Measurements from ENCODE around the gene SLC22A15.
"Not testable (repeated sequence)": the region's sequence is repeated elsewhere in the genome, so short reads cannot be mapped to it uniquely, and the experiment has no call there.

Gene SLC22A15

DNA sequence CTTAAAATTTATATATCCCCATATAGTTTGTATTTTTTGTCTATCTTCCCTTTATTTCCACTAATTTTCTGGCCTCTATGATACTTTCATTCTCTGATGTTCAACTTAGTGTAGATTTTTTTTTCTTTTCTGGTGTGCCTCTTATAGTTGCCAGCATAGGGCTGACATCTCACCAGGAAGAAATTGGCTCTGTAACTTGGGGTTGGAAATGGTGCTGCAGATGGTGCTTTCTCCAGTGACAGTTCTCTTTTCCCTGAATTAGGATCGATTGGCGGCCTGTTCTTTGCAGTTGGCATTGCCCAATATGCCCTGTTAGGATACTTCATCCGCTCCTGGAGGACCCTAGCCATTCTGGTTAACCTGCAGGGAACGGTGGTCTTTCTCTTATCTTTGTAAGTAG, 50.3 kb downstream of the SLC22A15 start:
- Histone ChIP-seq H3K4me3 (ENCODE audit: low read depth in 1 of 2, low read length in 2 of 2) (no peak overlapping the region), H3K9ac (ENCODE audit: low read depth in 1 of 2, low read length in 2 of 2) (no peak overlapping the region), H3K27me3 (ENCODE audit: control insufficient read depth in 1 of 2, insufficient read depth in 2 of 2, low read length in 2 of 2) (no peaks in the 10 kb centered on the region), H3K4me1 (ENCODE audit: control insufficient read depth in 1 of 2, insufficient read depth in 2 of 2, low read length in 2 of 2) (no peaks in the 10 kb centered on the region), H3K27ac (ENCODE audit: low read depth, low read length) (no peak overlapping the region), H3K36me3 (ENCODE audit: control insufficient read depth in 1 of 2, insufficient read depth in 2 of 2, low read length in 2 of 2) (no peaks in the 10 kb centered on the region), H3K9me3 (ENCODE audit: control insufficient read depth in 1 of 2, low read length in 2 of 2) (no peaks in the 10 kb centered on the region)

DNA sequence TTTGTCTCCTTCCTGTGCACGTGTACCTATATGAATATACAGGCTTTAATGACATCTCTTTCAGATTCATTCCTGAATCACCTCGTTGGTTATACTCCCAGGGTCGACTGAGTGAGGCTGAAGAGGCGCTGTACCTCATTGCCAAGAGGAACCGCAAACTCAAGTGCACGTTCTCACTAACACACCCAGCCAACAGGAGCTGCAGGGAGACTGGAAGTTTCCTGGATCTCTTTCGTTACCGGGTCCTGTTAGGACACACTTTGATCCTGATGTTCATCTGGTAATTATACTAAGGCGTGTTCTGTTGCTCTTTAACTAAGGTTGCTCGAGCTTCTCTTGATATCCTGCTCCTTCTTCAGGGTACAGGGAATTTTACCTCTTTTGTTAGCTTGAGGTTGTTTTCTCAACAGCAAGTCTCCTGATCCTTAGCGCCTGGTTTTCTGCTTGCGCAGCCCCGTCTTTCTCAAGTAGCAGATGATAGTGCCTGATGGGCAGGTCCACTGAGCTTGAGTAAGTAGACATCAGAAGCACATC, 55.1 kb downstream of the SLC22A15 start:
- Histone ChIP-seq H3K27ac (ENCODE audit: low read depth, low read length) (no peak overlapping the region), H3K36me3 (ENCODE audit: control insufficient read depth in 1 of 2, insufficient read depth in 2 of 2, low read length in 2 of 2) (peaks cover 3% of the 10 kb centered on the region in 2 donors), H3K4me1 (ENCODE audit: control insufficient read depth in 1 of 2, insufficient read depth in 2 of 2, low read length in 2 of 2) (no peaks in the 10 kb centered on the region), H3K4me3 (ENCODE audit: low read depth in 1 of 2, low read length in 2 of 2) (peak overlapping the region in 1 of 2 donors; percentile 4), H3K27me3 (ENCODE audit: control insufficient read depth in 1 of 2, insufficient read depth in 2 of 2, low read length in 2 of 2) (no peaks in the 10 kb centered on the region), H3K9ac (ENCODE audit: low read depth in 1 of 2, low read length in 2 of 2) (no peak overlapping the region), H3K9me3 (ENCODE audit: control insufficient read depth in 1 of 2, low read length in 2 of 2) (no peaks in the 10 kb centered on the region)

DNA sequence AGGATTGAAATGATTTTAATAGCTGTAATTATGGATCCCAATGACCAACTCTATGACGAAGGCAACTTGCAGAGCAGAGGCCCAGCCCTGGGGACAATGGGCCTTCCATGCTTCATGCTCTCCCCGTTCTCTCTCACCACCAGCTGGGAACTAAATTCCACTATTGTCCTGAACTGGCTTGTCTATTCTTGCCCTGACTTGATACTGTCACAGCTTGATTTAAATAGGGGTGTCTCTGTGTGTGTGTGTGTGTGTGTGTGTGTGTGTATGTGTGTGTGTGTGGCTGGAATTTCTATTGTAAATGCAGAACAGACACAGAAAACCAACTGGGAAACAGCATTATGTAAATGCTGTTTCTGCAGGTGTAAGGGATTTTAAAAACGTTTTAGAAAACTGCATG, 57.0 kb downstream of the SLC22A15 start:
- Histone ChIP-seq H3K9me3 (ENCODE audit: control insufficient read depth in 1 of 2, low read length in 2 of 2) (no peaks in the 10 kb centered on the region), H3K27me3 (ENCODE audit: control insufficient read depth in 1 of 2, insufficient read depth in 2 of 2, low read length in 2 of 2) (no peaks in the 10 kb centered on the region), H3K27ac (ENCODE audit: low read depth, low read length) (no peak overlapping the region), H3K9ac (ENCODE audit: low read depth in 1 of 2, low read length in 2 of 2) (no peak overlapping the region), H3K36me3 (ENCODE audit: control insufficient read depth in 1 of 2, insufficient read depth in 2 of 2, low read length in 2 of 2) (peaks cover 3% of the 10 kb centered on the region in 2 donors), H3K4me3 (ENCODE audit: low read depth in 1 of 2, low read length in 2 of 2) (no peak overlapping the region), H3K4me1 (ENCODE audit: control insufficient read depth in 1 of 2, insufficient read depth in 2 of 2, low read length in 2 of 2) (no peaks in the 10 kb centered on the region)

DNA sequence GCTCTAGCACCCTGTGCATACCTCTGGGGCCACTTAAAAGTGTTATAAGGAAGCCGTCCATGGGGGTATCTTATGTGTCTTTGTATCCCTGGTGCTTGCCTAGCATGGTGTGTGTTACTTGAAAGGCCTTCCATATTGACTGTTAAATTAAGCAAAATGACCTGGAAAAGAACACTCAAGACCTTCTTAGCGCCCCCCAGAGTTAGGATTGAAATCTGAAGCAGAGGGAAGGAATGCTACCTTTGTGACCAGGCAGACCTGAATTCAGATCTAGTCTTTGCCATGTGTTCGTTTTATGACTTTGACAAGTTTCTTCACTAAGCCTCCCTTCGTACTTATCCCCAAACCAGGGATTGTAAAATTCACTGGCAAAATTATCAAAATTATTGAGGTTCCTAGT, 59.9 kb downstream of the SLC22A15 start:
- H3K9ac ChIP-seq (ENCODE audit: low read depth in 1 of 2, low read length in 2 of 2) = no peak overlapping the region
- H3K4me1 ChIP-seq (ENCODE audit: control insufficient read depth in 1 of 2, insufficient read depth in 2 of 2, low read length in 2 of 2) = no peaks in the 10 kb centered on the region
- H3K36me3 ChIP-seq (ENCODE audit: control insufficient read depth in 1 of 2, insufficient read depth in 2 of 2, low read length in 2 of 2) = peaks cover 3% of the 10 kb centered on the region in 2 donors
- no peak overlapping the region for H3K27ac ChIP-seq (ENCODE audit: low read depth, low read length)
- no peak overlapping the region for H3K4me3 ChIP-seq (ENCODE audit: low read depth in 1 of 2, low read length in 2 of 2)
- H3K9me3 ChIP-seq (ENCODE audit: control insufficient read depth in 1 of 2, low read length in 2 of 2) = no peaks in the 10 kb centered on the region
- no peaks in the 10 kb centered on the region for H3K27me3 ChIP-seq (ENCODE audit: control insufficient read depth in 1 of 2, insufficient read depth in 2 of 2, low read length in 2 of 2)

GRCh38 chr1:116038679-116039078, 62.4 kb downstream of the SLC22A15 start:
- no peaks in the 10 kb centered on the region for H3K27me3 ChIP-seq (ENCODE audit: control insufficient read depth in 1 of 2, insufficient read depth in 2 of 2, low read length in 2 of 2)
- H3K36me3 ChIP-seq (ENCODE audit: control insufficient read depth in 1 of 2, insufficient read depth in 2 of 2, low read length in 2 of 2) = peaks cover 3% of the 10 kb centered on the region in 2 donors
- H3K9ac ChIP-seq (ENCODE audit: low read depth in 1 of 2, low read length in 2 of 2) = no peak overlapping the region

DNA sequence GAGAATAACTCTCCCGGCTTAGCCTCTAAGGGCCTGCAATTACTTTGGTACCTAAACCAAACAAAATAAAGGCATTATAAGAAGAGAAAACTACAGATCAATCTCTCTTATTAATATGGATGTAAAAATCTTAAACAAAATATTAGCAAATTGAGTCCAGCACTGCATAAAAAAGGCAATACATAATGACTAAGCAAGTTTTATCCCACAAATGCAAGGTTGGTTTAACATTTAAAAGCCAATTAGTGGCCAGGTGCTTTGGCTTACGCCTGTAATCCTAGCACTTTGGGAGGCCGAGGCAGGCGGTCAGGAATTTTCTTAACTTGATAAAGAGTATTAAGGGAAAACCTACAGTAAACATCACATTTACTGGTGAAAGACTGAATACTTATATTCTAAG, 67.8 kb downstream of the SLC22A15 start:
- H3K27ac ChIP-seq (ENCODE audit: low read depth, low read length) = no peak overlapping the region
- H3K36me3 ChIP-seq (ENCODE audit: control insufficient read depth in 1 of 2, insufficient read depth in 2 of 2, low read length in 2 of 2) = no peaks in the 10 kb centered on the region
- no peaks in the 10 kb centered on the region for H3K27me3 ChIP-seq (ENCODE audit: control insufficient read depth in 1 of 2, insufficient read depth in 2 of 2, low read length in 2 of 2)
- no peaks in the 10 kb centered on the region for H3K9me3 ChIP-seq (ENCODE audit: control insufficient read depth in 1 of 2, low read length in 2 of 2)
- H3K9ac ChIP-seq (ENCODE audit: low read depth in 1 of 2, low read length in 2 of 2) = no peak overlapping the region
- no peaks in the 10 kb centered on the region for H3K4me1 ChIP-seq (ENCODE audit: control insufficient read depth in 1 of 2, insufficient read depth in 2 of 2, low read length in 2 of 2)
- no peak overlapping the region for H3K4me3 ChIP-seq (ENCODE audit: low read depth in 1 of 2, low read length in 2 of 2)

More at GRCh38 chr1:116038679-116039078, 62.4 kb downstream of the SLC22A15 start:
- Histone ChIP-seq H3K4me3 (ENCODE audit: low read depth in 1 of 2, low read length in 2 of 2) (no peak overlapping the region), H3K9me3 (ENCODE audit: control insufficient read depth in 1 of 2, low read length in 2 of 2) (no peaks in the 10 kb centered on the region), H3K4me1 (ENCODE audit: control insufficient read depth in 1 of 2, insufficient read depth in 2 of 2, low read length in 2 of 2) (no peaks in the 10 kb centered on the region), H3K27ac (ENCODE audit: low read depth, low read length) (no peak overlapping the region)

DNA sequence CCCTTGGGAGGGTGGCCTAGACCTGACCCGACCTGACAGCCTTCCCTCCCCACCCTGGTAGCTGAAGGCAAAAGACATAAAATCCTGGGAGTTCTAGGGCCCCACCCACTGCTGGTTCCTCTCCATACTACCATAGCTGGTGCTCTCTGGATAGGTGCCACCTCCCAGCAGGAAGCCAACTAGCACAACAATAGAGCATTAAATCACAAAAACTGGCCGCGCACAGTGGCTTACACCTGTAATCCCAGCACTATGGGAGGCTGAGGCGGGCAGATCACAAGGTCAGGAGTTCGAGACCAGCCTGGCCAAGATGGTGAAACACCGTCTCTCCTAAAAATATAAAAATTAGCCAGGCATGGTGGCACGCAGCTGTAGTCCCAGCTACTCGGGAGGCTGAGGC, 70.6 kb downstream of the SLC22A15 start:
- H3K36me3 ChIP-seq (ENCODE audit: control insufficient read depth in 1 of 2, insufficient read depth in 2 of 2, low read length in 2 of 2); H3K4me1 ChIP-seq (ENCODE audit: control insufficient read depth in 1 of 2, insufficient read depth in 2 of 2, low read length in 2 of 2); H3K9ac ChIP-seq (ENCODE audit: low read depth in 1 of 2, low read length in 2 of 2); H3K27me3 ChIP-seq (ENCODE audit: control insufficient read depth in 1 of 2, insufficient read depth in 2 of 2, low read length in 2 of 2); H3K9me3 ChIP-seq (ENCODE audit: control insufficient read depth in 1 of 2, low read length in 2 of 2); H3K4me3 ChIP-seq (ENCODE audit: low read depth in 1 of 2, low read length in 2 of 2); H3K27ac ChIP-seq (ENCODE audit: low read depth, low read length): not testable (repeated sequence)

DNA sequence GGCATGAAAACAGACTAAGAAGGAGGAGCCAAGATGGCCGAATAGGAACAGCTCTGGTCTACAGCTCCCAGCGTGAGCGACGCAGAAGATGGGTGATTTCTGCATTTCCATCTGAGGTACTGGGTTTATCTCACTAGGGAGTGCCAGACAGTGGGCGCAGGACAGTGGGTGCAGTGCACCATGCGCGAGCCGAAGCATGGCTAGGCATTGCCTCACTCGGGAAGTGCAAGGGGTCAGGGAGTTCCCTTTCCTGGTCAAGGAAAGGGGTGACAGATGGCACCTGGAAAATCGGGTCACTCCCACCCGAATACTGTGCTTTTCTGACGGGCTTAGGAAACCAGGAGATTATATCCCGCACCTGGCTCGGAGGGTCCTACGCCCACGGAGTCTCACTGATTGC, 75.6 kb downstream of the SLC22A15 start:
- H3K4me1 ChIP-seq (ENCODE audit: control insufficient read depth in 1 of 2, insufficient read depth in 2 of 2, low read length in 2 of 2); H3K4me3 ChIP-seq (ENCODE audit: low read depth in 1 of 2, low read length in 2 of 2); H3K9ac ChIP-seq (ENCODE audit: low read depth in 1 of 2, low read length in 2 of 2); H3K27me3 ChIP-seq (ENCODE audit: control insufficient read depth in 1 of 2, insufficient read depth in 2 of 2, low read length in 2 of 2); H3K9me3 ChIP-seq (ENCODE audit: control insufficient read depth in 1 of 2, low read length in 2 of 2); H3K36me3 ChIP-seq (ENCODE audit: control insufficient read depth in 1 of 2, insufficient read depth in 2 of 2, low read length in 2 of 2); H3K27ac ChIP-seq (ENCODE audit: low read depth, low read length): not testable (repeated sequence)

GRCh38 chr1:116062201-116062600, 85.9 kb downstream of the SLC22A15 start:
- H3K9ac ChIP-seq (ENCODE audit: low read depth in 1 of 2, low read length in 2 of 2) = no peak overlapping the region

DNA sequence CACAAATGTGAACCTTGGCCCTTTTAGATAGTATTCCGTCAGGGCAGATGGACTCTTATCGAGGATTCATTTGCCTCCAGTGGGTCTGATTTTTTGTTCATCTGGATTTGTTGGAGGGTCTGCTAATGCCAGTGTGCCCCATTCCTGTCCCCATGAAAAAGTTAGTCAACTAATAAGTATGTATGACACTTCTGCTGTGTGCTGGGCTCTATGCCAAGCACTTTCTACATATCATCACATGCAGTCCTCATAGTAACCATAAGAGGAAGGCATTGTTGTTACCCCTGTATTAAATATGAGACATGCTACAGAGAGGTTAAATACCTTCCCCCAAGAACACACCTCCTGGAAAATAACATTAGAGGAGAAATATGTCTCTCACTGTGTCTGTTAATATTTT, 88.3 kb downstream of the SLC22A15 start:
- no peaks in the 10 kb centered on the region for H3K9me3 ChIP-seq (ENCODE audit: control insufficient read depth in 1 of 2, low read length in 2 of 2)
- no peaks in the 10 kb centered on the region for H3K4me1 ChIP-seq (ENCODE audit: control insufficient read depth in 1 of 2, insufficient read depth in 2 of 2, low read length in 2 of 2)
- no peak overlapping the region for H3K4me3 ChIP-seq (ENCODE audit: low read depth in 1 of 2, low read length in 2 of 2)
- H3K36me3 ChIP-seq (ENCODE audit: control insufficient read depth in 1 of 2, insufficient read depth in 2 of 2, low read length in 2 of 2) = peaks cover 0 to 2% of the 10 kb centered on the region in 2 donors
- H3K27me3 ChIP-seq (ENCODE audit: control insufficient read depth in 1 of 2, insufficient read depth in 2 of 2, low read length in 2 of 2) = no peaks in the 10 kb centered on the region
- no peak overlapping the region for H3K27ac ChIP-seq (ENCODE audit: low read depth, low read length)
- no peak overlapping the region for H3K9ac ChIP-seq (ENCODE audit: low read depth in 1 of 2, low read length in 2 of 2)

More at GRCh38 chr1:116062201-116062600, 85.9 kb downstream of the SLC22A15 start:
- H3K9me3 ChIP-seq (ENCODE audit: control insufficient read depth in 1 of 2, low read length in 2 of 2) = no peaks in the 10 kb centered on the region
- H3K4me1 ChIP-seq (ENCODE audit: control insufficient read depth in 1 of 2, insufficient read depth in 2 of 2, low read length in 2 of 2) = no peaks in the 10 kb centered on the region
- H3K36me3 ChIP-seq (ENCODE audit: control insufficient read depth in 1 of 2, insufficient read depth in 2 of 2, low read length in 2 of 2) = peaks cover 0 to 2% of the 10 kb centered on the region in 2 donors
- H3K27ac ChIP-seq (ENCODE audit: low read depth, low read length) = no peak overlapping the region
- no peaks in the 10 kb centered on the region for H3K27me3 ChIP-seq (ENCODE audit: control insufficient read depth in 1 of 2, insufficient read depth in 2 of 2, low read length in 2 of 2)
- H3K4me3 ChIP-seq (ENCODE audit: low read depth in 1 of 2, low read length in 2 of 2) = no peak overlapping the region

All from duodenal mucosa (tissue), 2 donors.